HepG2 (cell line): ENCODE results near the gene SIX5. TPM values are rescaled to one million over a fixed set of nuclear protein-coding genes. Genes with fewer than 3 reads are reported as not detected.

Experiments
- AKAP8 ChIP-seq: sonication (generic); formaldehyde crosslinking; IDR thresholded peaks from 2 replicates; pipeline ENCODE4 v1.5.1; 2020; ENCODE audit warnings: mild to moderate bottlenecking, missing genetic modification reagents
- ATRX ChIP-seq: sonication (generic); formaldehyde crosslinking; IDR thresholded peaks from 2 replicates; pipeline ENCODE4 v1.4.0; 2020; ENCODE audit warnings: missing genetic modification reagents, borderline replicate concordance
- CTCF ChIP-seq: sonication (generic); formaldehyde crosslinking; IDR thresholded peaks from 2 replicates; pipeline ENCODE4 v1.5.0; 2020; ENCODE audit warnings: mild to moderate bottlenecking, missing genetic modification reagents, moderate library complexity
- ETV5 ChIP-seq: IDR thresholded peaks from 2 replicates; pipeline ENCODE4 v1.6.1; 2018; ENCODE audit warnings: missing biosample characterization, missing genetic modification reagents, inconsistent platforms, borderline replicate concordance
- ETV6 ChIP-seq: sonication (generic); formaldehyde crosslinking; conservative IDR thresholded peaks from 2 replicates; pipeline ENCODE4 v1.4.0; 2020; ENCODE audit warnings: missing genetic modification reagents
- FIP1L1 ChIP-seq: fragments of 200-400 bp; formaldehyde crosslinking; IDR thresholded peaks from 2 replicates; pipeline ENCODE4 v1.6.1; 2018; ENCODE audit warnings: low read depth, mild to moderate bottlenecking, low read length, moderate library complexity, borderline replicate concordance; ENCODE audit not compliant: insufficient read depth
- HINFP ChIP-seq: sonication (generic); formaldehyde crosslinking; IDR thresholded peaks from 2 replicates; pipeline ENCODE4 v1.4.0; 2020; ENCODE audit warnings: low read depth, mild to moderate bottlenecking, missing genetic modification reagents
- HMGA1 ChIP-seq: sonication (generic); formaldehyde crosslinking; conservative IDR thresholded peaks from 2 replicates; pipeline ENCODE4 v1.4.0; 2020; ENCODE audit warnings: missing genetic modification reagents
- KDM1A ChIP-seq: IDR thresholded peaks from 2 replicates; pipeline ENCODE4 v1.6.1; 2016; ENCODE audit warnings: missing compliant biosample characterization
- NCOA5 ChIP-seq: sonication (generic); formaldehyde crosslinking; IDR thresholded peaks from 2 replicates; pipeline ENCODE4 v1.4.0; 2020; ENCODE audit warnings: missing genetic modification reagents
- NFRKB ChIP-seq: fragments of 450-650 bp; IDR thresholded peaks from 2 replicates; pipeline ENCODE4 v1.6.1; 2017
- RBAK ChIP-seq: sonication (generic); formaldehyde crosslinking; IDR thresholded peaks from 2 replicates; pipeline ENCODE4 v1.5.1; 2020; ENCODE audit warnings: mild to moderate bottlenecking, missing genetic modification reagents
- REXO4 ChIP-seq: sonication (generic); formaldehyde crosslinking; IDR thresholded peaks from 2 replicates; pipeline ENCODE4 v1.8.0; 2022; ENCODE audit warnings: missing genetic modification reagents, mild to moderate bottlenecking, borderline replicate concordance
- SMARCE1 ChIP-seq: fragments of 450-650 bp; IDR thresholded peaks from 2 replicates; pipeline ENCODE4 v1.6.1; 2017; ENCODE audit warnings: borderline replicate concordance
- SMYD3 ChIP-seq: sonication (generic); formaldehyde crosslinking; IDR thresholded peaks from 2 replicates; pipeline ENCODE4 v1.8.1; 2023; ENCODE audit warnings: mild to moderate bottlenecking, missing genetic modification reagents
- U2AF1 ChIP-seq: fragments of 200-400 bp; formaldehyde crosslinking; optimal IDR thresholded peaks from 2 replicates; pipeline ENCODE3; 2017; ENCODE audit warnings: mild to moderate bottlenecking, low read depth, low read length
- ZFY ChIP-seq: sonication (generic); formaldehyde crosslinking; IDR thresholded peaks from 2 replicates; pipeline ENCODE4 v1.4.0; 2020; ENCODE audit warnings: missing genetic modification reagents
- ZMAT5 ChIP-seq: sonication (generic); formaldehyde crosslinking; IDR thresholded peaks from 2 replicates; pipeline ENCODE4 v1.5.0; 2020; ENCODE audit warnings: mild to moderate bottlenecking, low read depth, missing genetic modification reagents, borderline replicate concordance
- ZNF260 ChIP-seq: sonication (generic); formaldehyde crosslinking; IDR thresholded peaks from 2 replicates; pipeline ENCODE4 v1.4.0; 2020; ENCODE audit warnings: missing genetic modification reagents, low read depth, mild to moderate bottlenecking, borderline replicate concordance
- ZNF292 ChIP-seq: sonication (generic); formaldehyde crosslinking; IDR thresholded peaks from 2 replicates; pipeline ENCODE4 v1.8.1; 2022; ENCODE audit warnings: mild to moderate bottlenecking, low read depth, missing genetic modification reagents, borderline replicate concordance
- ZNF460 ChIP-seq: sonication (generic); formaldehyde crosslinking; IDR thresholded peaks from 2 replicates; pipeline ENCODE4 v1.5.1; 2020; ENCODE audit warnings: missing genetic modification reagents, mild to moderate bottlenecking, borderline replicate concordance
- polyA plus RNA-seq, 8 experiments: library from polyadenylated mRNA; depleted of rRNA in 3 of 8; stranded (reverse) in 7 of 8; unstranded in 1 of 8; fragments of >200 nt; fragmentation: Illumina TruSeq in 4 of 8; extraction: Trizol in 4 of 8; gene quantifications; 2 replicates each; pipeline versions ENCODE4 v1.2.1 to v1.2.3, GENCODE V29; 2011 to 2016; ENCODE audit warnings: low read depth in 4 of 8, missing spikeins in 1 of 8, mixed read lengths in 1 of 8; ENCODE audit not compliant: insufficient read depth in 1 of 8
- total RNA-seq, 5 experiments: library from RNA; depleted of rRNA; stranded (reverse); fragments of >200 nt; fragmentation: Illumina TruSeq; extraction: Trizol; gene quantifications; 2 replicates each; pipeline ENCODE4 v1.2.3, GENCODE V29; 2016; ENCODE audit warnings: low read depth in 1 of 5
- TF ChIP-seq, protein P1 (sequence below): IDR thresholded peaks from 2 replicates; pipeline ENCODE4 v1.6.1; 2012; ENCODE audit warnings: inconsistent platforms
- TF ChIP-seq, protein P2 (sequence below): sonication (generic); formaldehyde crosslinking; IDR thresholded peaks from 2 replicates; pipeline ENCODE4 v1.4.0; 2020; ENCODE audit warnings: missing genetic modification reagents, mild to moderate bottlenecking, borderline replicate concordance
- TF ChIP-seq, protein P3 (sequence below): sonication (generic); formaldehyde crosslinking; IDR thresholded peaks from 2 replicates; pipeline ENCODE4 v1.9.0; 2021; ENCODE audit warnings: missing genetic modification reagents, mild to moderate bottlenecking, borderline replicate concordance

Gene SIX5
- total and polyA plus RNA-seq, 2 of the 13 experiments (the other 11 are each of a cell fraction or from before 2014, with no cell fraction given): 7.7 to 10.5 TPM

DNA sequence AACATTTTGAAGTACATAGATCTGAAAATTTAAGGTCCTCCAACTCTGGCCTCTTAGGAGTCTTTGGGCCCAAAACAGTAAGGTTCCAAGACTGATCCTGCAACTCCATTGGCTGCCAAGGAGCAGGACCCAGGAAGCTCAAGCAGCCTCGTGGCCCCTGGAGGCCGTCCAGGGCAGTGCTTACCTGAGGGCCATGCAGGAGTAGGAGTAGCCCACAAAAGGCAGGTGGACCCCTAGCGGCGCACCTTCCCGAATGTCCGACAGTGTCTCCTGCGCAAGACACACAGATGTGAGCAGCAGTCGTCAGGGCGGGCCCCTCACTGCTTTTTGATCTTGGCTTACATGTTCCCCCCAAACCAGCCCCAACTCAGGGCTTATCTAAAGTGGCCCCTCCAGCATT lies 5.7 kb upstream of the SIX5 start (continued):
- TF ChIP-seq, protein P1, sequence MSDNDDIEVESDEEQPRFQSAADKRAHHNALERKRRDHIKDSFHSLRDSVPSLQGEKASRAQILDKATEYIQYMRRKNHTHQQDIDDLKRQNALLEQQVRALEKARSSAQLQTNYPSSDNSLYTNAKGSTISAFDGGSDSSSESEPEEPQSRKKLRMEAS: peak; percentile 38; the same call in 1 of the 2 replicates
- TF ChIP-seq, protein P2, sequence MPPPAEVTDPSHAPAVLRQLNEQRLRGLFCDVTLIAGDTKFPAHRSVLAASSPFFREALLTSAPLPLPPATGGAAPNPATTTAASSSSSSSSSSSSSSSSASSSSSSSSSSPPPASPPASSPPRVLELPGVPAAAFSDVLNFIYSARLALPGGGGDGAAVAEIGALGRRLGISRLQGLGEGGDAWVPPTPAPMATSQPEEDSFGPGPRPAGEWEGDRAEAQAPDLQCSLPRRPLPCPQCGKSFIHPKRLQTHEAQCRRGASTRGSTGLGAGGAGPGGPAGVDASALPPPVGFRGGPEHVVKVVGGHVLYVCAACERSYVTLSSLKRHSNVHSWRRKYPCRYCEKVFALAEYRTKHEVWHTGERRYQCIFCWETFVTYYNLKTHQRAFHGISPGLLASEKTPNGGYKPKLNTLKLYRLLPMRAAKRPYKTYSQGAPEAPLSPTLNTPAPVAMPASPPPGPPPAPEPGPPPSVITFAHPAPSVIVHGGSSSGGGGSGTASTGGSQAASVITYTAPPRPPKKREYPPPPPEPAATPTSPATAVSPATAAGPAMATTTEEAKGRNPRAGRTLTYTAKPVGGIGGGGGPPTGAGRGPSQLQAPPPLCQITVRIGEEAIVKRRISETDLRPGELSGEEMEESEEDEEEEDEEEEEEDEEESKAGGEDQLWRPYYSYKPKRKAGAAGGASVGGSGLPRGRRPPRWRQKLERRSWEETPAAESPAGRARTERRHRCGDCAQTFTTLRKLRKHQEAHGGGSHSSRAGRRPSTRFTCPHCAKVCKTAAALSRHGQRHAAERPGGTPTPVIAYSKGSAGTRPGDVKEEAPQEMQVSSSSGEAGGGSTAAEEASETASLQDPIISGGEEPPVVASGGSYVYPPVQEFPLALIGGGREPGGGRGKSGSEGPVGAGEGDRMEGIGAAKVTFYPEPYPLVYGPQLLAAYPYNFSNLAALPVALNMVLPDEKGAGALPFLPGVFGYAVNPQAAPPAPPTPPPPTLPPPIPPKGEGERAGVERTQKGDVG (CRISPR knock-in tag): no peak
- TF ChIP-seq HINFP (no peak), ZNF292 (CRISPR knock-in tag) (no peak), FIP1L1 (no peak), ZNF260 (CRISPR knock-in tag) (no peak), U2AF1 (no peak), HMGA1 (CRISPR knock-in tag) (no peak), ZFY (no peak), ZMAT5 (CRISPR knock-in tag) (no peak), ETV5 (0 out of 2 replicates have a peak, but pooled peaks have one; percentile 9), ETV6 (CRISPR knock-in tag) (no peak), ATRX (CRISPR knock-in tag) (no peak), ZNF460 (CRISPR knock-in tag) (no peak), KDM1A (CRISPR knock-in tag) (no peak), RBAK (CRISPR knock-in tag) (no peak), CTCF (CRISPR knock-in tag) (peak; percentile 44), NFRKB (no peak), SMYD3 (CRISPR knock-in tag) (no peak), SMARCE1 (no peak), REXO4 (CRISPR knock-in tag) (no peak), AKAP8 (CRISPR knock-in tag) (no peak), NCOA5 (CRISPR knock-in tag) (no peak)
- TF ChIP-seq, protein P3, sequence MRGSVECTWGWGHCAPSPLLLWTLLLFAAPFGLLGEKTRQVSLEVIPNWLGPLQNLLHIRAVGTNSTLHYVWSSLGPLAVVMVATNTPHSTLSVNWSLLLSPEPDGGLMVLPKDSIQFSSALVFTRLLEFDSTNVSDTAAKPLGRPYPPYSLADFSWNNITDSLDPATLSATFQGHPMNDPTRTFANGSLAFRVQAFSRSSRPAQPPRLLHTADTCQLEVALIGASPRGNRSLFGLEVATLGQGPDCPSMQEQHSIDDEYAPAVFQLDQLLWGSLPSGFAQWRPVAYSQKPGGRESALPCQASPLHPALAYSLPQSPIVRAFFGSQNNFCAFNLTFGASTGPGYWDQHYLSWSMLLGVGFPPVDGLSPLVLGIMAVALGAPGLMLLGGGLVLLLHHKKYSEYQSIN (CRISPR knock-in tag): no peak
